GM20000 (cell line): ENCODE measurements around the gene MINDY4.

ENCODE experiments used
- DNase-seq: peaks from one replicate; pipeline ENCODE4 v3.0.0; 2012; ENCODE audit warnings: low spot score
- CTCF ChIP-seq: IDR thresholded peaks from 2 replicates; pipeline ENCODE4 v1.5.1; 2012; ENCODE audit warnings: mild to moderate bottlenecking, control low read depth; ENCODE audit errors: extremely low read depth, missing control alignments

The MINDY4 gene

GRCh38 chr7:30775992-30776391 lies 4.8 kb downstream of the MINDY4 start:
- no peak for DNase-seq
- no peak for TF ChIP-seq CTCF

GRCh38 chr7:30776971-30777370 lies 5.8 kb downstream of the MINDY4 start:
- no peak for TF ChIP-seq CTCF
- no peak for DNase-seq

- no peak for TF ChIP-seq CTCF
- DNase-seq: no peak
Measured at GRCh38 chr7:30778255-30779025, 7.2 kb downstream of the MINDY4 start.

- DNase-seq: no peak
- no peak for TF ChIP-seq CTCF
Measured at GRCh38 chr7:30779574-30779973, 8.4 kb downstream of the MINDY4 start.

GRCh38 chr7:30780941-30781340 lies 9.7 kb downstream of the MINDY4 start:
- TF ChIP-seq CTCF: no peak
- no peak for DNase-seq

- TF ChIP-seq CTCF: no peak
Measured at GRCh38 chr7:30782690-30783089, 11.5 kb downstream of the MINDY4 start.

GRCh38 chr7:30785786-30786185 lies 14.6 kb downstream of the MINDY4 start:
- no peak for TF ChIP-seq CTCF
- DNase-seq: no peak

More at GRCh38 chr7:30782690-30783089, 11.5 kb downstream of the MINDY4 start:
- no peak for DNase-seq
